ENCODE measurements around the gene PCCA. TPM values are rescaled to one million over a fixed set of nuclear protein-coding genes. Genes with fewer than 3 reads are reported as not detected.

PCCA gene
- total and polyA plus RNA-seq, 2 donors (not counting 3 experiments of a cell fraction or from before 2014, with no cell fraction given): 5.7 to 20.2 TPM

DNA sequence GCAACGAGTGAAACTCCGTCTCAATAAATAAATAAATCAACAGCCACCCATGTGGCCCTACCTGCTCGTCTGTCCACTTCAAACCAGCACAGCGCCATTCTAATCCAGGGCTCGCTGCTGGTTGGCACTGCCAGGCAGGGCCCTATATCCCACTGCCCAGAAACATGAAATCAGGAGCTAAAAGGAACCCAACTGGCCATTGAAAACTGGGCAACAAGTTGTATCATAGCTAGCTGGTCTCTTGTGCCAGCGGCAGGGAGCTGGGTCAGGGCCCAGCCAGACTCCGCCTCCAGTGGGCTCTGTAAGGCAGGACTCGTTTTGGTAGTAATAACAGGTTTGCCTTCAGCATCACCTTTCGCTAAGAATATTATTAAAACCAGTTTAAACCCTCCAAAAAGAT, 460.4 kb downstream of the PCCA start:
- Histone ChIP-seq H3K36me3 (ENCODE audit: control insufficient read depth in 2 of 2, extremely low read depth in 1 of 2, insufficient read depth in 2 of 2, low read length in 2 of 2) (no peaks in the 10 kb centered on the region), H3K27ac (ENCODE audit: insufficient read depth, low read depth, low read length) (no peak overlapping the region), H3K9ac (replicated peaks; ENCODE audit: extremely low read depth, insufficient read depth, low read length) (no peak overlapping the region), H3K27me3 (ENCODE audit: control insufficient read depth in 2 of 2, insufficient read depth in 2 of 2, low read length in 2 of 2) (no peaks in the 10 kb centered on the region), H3K4me3 (replicated peaks in 1 of 3; ENCODE audit: insufficient read depth in 1 of 3, low read depth in 1 of 3, low read length in 3 of 3) (no peak overlapping the region), H3K9me3 (replicated peaks; ENCODE audit: control insufficient read depth, insufficient read depth, low read length) (no peaks in the 10 kb centered on the region), H2AFZ (ENCODE audit: low read depth, low read length) (no peak overlapping the region), H4K20me1 (replicated peaks; ENCODE audit: control insufficient read depth, extremely low read depth, insufficient read depth, low read length) (no peaks in the 10 kb centered on the region), H3K9me1 (replicated peaks; ENCODE audit: control insufficient read depth, extremely low read depth, insufficient read depth, low read length) (no peaks in the 10 kb centered on the region), H3K79me2 (ENCODE audit: control insufficient read depth, insufficient read depth, low read length) (no peaks in the 10 kb centered on the region), H3K4me1 (ENCODE audit: control insufficient read depth, extremely low read depth, insufficient read depth, low read length) (peaks cover 6% of the 10 kb centered on the region), H3K4me2 (ENCODE audit: insufficient read depth, low read length) (no peak overlapping the region)
- ChIA-PET POLR2A (no interaction called here), CTCF (interaction anchor here (2.0 kb wide), 1 partner anchor 24 kb away, joined by 6 read pairs; no protein-coding TSS in a partner anchor)
- TF ChIP-seq MYC (IDR thresholded peaks at IDR 0.05; ENCODE audit: low read depth, low read length) (no peak), GATA2 (IDR thresholded peaks at IDR 0.05; ENCODE audit: insufficient read depth, insufficient read length, low read depth, low read length) (no peak), JUN (IDR thresholded peaks at IDR 0.05; ENCODE audit: borderline replicate concordance, insufficient read depth, insufficient read length, low read depth) (no peak), EZH2 (IDR thresholded peaks at IDR 0.05; ENCODE audit: borderline replicate concordance, low read depth, low read length, severe bottlenecking) (no peak), FOS (IDR thresholded peaks at IDR 0.05; ENCODE audit: borderline replicate concordance, insufficient read depth, low read length) (no peak), POLR2A (IDR thresholded peaks at IDR 0.05; ENCODE audit: low read depth, low read length) (no peak), POLR2AphosphoS5 (IDR thresholded peaks at IDR 0.05; ENCODE audit: insufficient read depth, low read depth, low read length) (no peak)
- TF ChIP-seq, protein P1, sequence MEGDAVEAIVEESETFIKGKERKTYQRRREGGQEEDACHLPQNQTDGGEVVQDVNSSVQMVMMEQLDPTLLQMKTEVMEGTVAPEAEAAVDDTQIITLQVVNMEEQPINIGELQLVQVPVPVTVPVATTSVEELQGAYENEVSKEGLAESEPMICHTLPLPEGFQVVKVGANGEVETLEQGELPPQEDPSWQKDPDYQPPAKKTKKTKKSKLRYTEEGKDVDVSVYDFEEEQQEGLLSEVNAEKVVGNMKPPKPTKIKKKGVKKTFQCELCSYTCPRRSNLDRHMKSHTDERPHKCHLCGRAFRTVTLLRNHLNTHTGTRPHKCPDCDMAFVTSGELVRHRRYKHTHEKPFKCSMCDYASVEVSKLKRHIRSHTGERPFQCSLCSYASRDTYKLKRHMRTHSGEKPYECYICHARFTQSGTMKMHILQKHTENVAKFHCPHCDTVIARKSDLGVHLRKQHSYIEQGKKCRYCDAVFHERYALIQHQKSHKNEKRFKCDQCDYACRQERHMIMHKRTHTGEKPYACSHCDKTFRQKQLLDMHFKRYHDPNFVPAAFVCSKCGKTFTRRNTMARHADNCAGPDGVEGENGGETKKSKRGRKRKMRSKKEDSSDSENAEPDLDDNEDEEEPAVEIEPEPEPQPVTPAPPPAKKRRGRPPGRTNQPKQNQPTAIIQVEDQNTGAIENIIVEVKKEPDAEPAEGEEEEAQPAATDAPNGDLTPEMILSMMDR (IDR thresholded peaks at IDR 0.05; ENCODE audit: extremely low read depth in 1 of 2, insufficient read depth in 1 of 2, low read depth in 1 of 2, low read length in 2 of 2): no peak
- TF ChIP-seq, protein P2, sequence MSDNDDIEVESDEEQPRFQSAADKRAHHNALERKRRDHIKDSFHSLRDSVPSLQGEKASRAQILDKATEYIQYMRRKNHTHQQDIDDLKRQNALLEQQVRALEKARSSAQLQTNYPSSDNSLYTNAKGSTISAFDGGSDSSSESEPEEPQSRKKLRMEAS (IDR thresholded peaks at IDR 0.05; ENCODE audit: insufficient read depth, insufficient read length): no peak
- dilution Hi-C loops (cut with MboI; ENCODE audit: extremely low pct_ligation_motif_present, low sequenced_read_pairs): no loop called here
- intact Hi-C loops (cut with micrococcal nuclease): no loop called here
- DNase-seq (ENCODE audit: low read depth, low spot score) (no peak), FAIRE-seq (no peak)
- no TSS peak for BruUV-seq (replicated peaks)
